DOHH2 (cell line): Measurements from ENCODE around the gene MYBPHL.

ENCODE experiments used
- H3F3A ChIP-seq: fragments of 200-600 bp; sonication (generic), shearing (Covaris generic); 2 replicates; pipeline ENCODE4 v1.6.0; 2016; ENCODE audit warnings: antibody characterized with exemption, mild to moderate bottlenecking; ENCODE audit not compliant: control insufficient read depth, insufficient read depth
- H3K27ac ChIP-seq: fragments of 200-600 bp; sonication (generic); 2 replicates; pipeline ENCODE4 v1.5.1; 2014; ENCODE audit warnings: low read depth, mild to moderate bottlenecking, low read length, moderate library complexity
- H3K27me3 ChIP-seq: fragments of 200-600 bp; sonication (generic); 2 replicates; pipeline ENCODE4 v1.6.1; 2014; ENCODE audit warnings: mild to moderate bottlenecking, low read length, mixed read lengths; ENCODE audit not compliant: control insufficient read depth
- H3K36me3 ChIP-seq: fragments of 200-600 bp; sonication (generic); 2 replicates; pipeline ENCODE4 v1.6.1; 2014; ENCODE audit warnings: mild to moderate bottlenecking, low read length, moderate library complexity, mixed read lengths; ENCODE audit not compliant: control insufficient read depth
- H3K4me1 ChIP-seq: fragments of 200-600 bp; sonication (generic); 2 replicates; pipeline ENCODE4 v1.6.1; 2014; ENCODE audit warnings: mild to moderate bottlenecking, low read length, mixed read lengths; ENCODE audit not compliant: control insufficient read depth
- H3K4me2 ChIP-seq: fragments of 200-600 bp; sonication (generic); 2 replicates; pipeline ENCODE4 v1.6.0; 2014; ENCODE audit warnings: mild to moderate bottlenecking, low read length, moderate library complexity
- H3K4me3 ChIP-seq: fragments of 200-600 bp; sonication (generic); 2 replicates; pipeline ENCODE4 v1.5.1; 2014; ENCODE audit warnings: mild to moderate bottlenecking, low read length, mixed read lengths
- H3K79me2 ChIP-seq: fragments of 200-600 bp; sonication (generic); 2 replicates; pipeline ENCODE4 v1.6.1; 2014; ENCODE audit warnings: mild to moderate bottlenecking, low read length, mixed read lengths; ENCODE audit not compliant: control insufficient read depth
- H3K9me2 ChIP-seq: fragments of 200-600 bp; sonication (generic); replicated peaks from 2 replicates; pipeline ENCODE4 v1.6.1; 2014; ENCODE audit warnings: mild to moderate bottlenecking, low read length, mixed read lengths; ENCODE audit not compliant: control insufficient read depth
- H3K9me3 ChIP-seq: fragments of 200-600 bp; sonication (generic); 2 replicates; pipeline ENCODE4 v1.6.1; 2014; ENCODE audit warnings: antibody characterized with exemption, low read length, mixed read lengths; ENCODE audit not compliant: control insufficient read depth, insufficient read depth
- H4K20me1 ChIP-seq: fragments of 200-600 bp; sonication (generic); 2 replicates; pipeline ENCODE4 v1.6.0; 2014; ENCODE audit warnings: low read depth, mild to moderate bottlenecking, antibody characterized with exemption, low read length, moderate library complexity; ENCODE audit not compliant: control insufficient read depth, insufficient read depth
- CTCF ChIP-seq: fragments of 200-600 bp; sonication (generic); IDR thresholded peaks from one replicate; pipeline ENCODE4 v1.5.1; 2014; ENCODE audit warnings: antibody characterized with exemption, mild to moderate bottlenecking, low read depth, low read length; ENCODE audit not compliant: poor library complexity, severe bottlenecking
- EZH2phosphoT487 ChIP-seq: fragments of 200-600 bp; sonication (generic); IDR thresholded peaks from 2 replicates; pipeline ENCODE4 v1.6.1; 2017; ENCODE audit warnings: borderline replicate concordance, mild to moderate bottlenecking, antibody characterized with exemption, low read length, moderate library complexity, mixed read lengths

MYBPHL gene

DNA sequence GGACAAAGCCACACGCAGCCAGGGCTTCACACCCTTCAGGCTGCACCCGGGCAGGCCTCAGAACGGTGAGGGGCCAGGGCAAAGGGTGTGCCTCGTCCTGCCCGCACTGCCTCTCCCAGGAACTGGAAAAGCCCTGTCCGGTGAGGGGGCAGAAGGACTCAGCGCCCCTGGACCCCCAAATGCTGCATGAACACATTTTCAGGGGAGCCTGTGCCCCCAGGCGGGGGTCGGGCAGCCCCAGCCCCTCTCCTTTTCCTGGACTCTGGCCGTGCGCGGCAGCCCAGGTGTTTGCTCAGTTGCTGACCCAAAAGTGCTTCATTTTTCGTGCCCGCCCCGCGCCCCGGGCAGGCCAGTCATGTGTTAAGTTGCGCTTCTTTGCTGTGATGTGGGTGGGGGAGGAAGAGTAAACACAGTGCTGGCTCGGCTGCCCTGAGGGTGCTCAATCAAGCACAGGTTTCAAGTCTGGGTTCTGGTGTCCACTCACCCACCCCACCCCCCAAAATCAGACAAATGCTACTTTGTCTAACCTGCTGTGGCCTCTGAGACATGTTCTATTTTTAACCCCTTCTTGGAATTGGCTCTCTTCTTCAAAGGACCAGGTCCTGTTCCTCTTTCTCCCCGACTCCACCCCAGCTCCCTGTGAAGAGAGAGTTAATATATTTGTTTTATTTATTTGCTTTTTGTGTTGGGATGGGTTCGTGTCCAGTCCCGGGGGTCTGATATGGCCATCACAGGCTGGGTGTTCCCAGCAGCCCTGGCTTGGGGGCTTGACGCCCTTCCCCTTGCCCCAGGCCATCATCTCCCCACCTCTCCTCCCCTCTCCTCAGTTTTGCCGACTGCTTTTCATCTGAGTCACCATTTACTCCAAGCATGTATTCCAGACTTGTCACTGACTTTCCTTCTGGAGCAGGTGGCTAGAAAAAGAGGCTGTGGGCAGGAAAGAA is 32.0 kb downstream of the MYBPHL start:
- peaks cover 9% of the 10 kb centered on the region; the same call in 1 of the 2 replicates for H3K36me3 ChIP-seq
- no peaks in the 10 kb centered on the region for H4K20me1 ChIP-seq
- H3K4me2 ChIP-seq: no peak overlapping the region
- no peaks in the 10 kb centered on the region for H3K27me3 ChIP-seq
- no peaks in the 10 kb centered on the region for H3K9me3 ChIP-seq
- no peaks in the 10 kb centered on the region for H3K9me2 ChIP-seq
- peaks cover 10% of the 10 kb centered on the region for H3K4me1 ChIP-seq
- TF ChIP-seq EZH2phosphoT487 (no peak), CTCF (no peak)
- no peaks in the 10 kb centered on the region for H3K79me2 ChIP-seq
- no peak overlapping the region for H3K4me3 ChIP-seq
- H3K27ac ChIP-seq: no peak overlapping the region
- no peaks in the 10 kb centered on the region for H3F3A ChIP-seq

DNA sequence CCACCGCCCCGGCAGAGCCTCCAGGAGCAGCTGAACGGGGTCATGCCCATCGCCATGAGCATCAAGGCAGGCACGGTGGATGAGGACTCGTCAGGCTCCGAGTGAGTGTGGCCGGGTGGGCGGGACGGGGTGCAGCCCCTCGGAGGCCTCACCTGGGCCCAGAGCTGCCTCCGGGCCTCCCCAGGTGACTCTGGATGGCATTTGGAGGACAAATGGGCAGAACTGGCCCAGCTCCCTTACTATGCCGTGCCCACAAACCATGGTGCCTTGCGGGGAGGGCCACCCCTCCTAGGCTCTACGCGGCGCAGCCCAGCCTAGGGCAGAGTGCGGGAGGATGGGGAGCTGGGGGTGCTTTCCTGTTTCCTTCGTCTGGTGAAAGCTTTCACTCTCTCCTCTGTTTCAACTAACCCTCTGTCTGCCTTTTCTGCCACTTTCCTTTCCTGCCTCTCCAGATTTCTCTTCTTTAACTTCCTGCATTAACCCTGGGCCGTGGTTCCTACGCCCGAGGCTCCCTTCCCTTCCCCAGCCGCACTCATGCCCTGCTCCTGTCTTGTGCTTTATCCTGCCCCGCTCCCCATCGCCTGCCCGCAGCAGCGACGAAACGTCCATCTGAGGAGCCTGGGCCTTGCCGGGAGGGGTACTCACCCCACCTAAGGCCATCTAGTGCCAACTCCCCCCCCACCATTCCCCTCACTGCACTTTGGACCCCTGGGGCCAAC is 33.1 kb downstream of the MYBPHL start:
- H3K9me3 ChIP-seq: no peaks in the 10 kb centered on the region
- no peaks in the 10 kb centered on the region for H3K9me2 ChIP-seq
- peaks cover 5% of the 10 kb centered on the region; the same call in 1 of the 2 replicates for H3K36me3 ChIP-seq
- H3F3A ChIP-seq: no peaks in the 10 kb centered on the region
- peaks cover 10% of the 10 kb centered on the region for H3K4me1 ChIP-seq
- H3K27ac ChIP-seq: no peak overlapping the region
- TF ChIP-seq CTCF: no peak
- TF ChIP-seq EZH2phosphoT487: no peak
- no peak overlapping the region for H3K4me2 ChIP-seq
- H3K79me2 ChIP-seq: no peaks in the 10 kb centered on the region
- no peaks in the 10 kb centered on the region for H3K27me3 ChIP-seq
- no peak overlapping the region for H3K4me3 ChIP-seq
- no peaks in the 10 kb centered on the region for H4K20me1 ChIP-seq

DNA sequence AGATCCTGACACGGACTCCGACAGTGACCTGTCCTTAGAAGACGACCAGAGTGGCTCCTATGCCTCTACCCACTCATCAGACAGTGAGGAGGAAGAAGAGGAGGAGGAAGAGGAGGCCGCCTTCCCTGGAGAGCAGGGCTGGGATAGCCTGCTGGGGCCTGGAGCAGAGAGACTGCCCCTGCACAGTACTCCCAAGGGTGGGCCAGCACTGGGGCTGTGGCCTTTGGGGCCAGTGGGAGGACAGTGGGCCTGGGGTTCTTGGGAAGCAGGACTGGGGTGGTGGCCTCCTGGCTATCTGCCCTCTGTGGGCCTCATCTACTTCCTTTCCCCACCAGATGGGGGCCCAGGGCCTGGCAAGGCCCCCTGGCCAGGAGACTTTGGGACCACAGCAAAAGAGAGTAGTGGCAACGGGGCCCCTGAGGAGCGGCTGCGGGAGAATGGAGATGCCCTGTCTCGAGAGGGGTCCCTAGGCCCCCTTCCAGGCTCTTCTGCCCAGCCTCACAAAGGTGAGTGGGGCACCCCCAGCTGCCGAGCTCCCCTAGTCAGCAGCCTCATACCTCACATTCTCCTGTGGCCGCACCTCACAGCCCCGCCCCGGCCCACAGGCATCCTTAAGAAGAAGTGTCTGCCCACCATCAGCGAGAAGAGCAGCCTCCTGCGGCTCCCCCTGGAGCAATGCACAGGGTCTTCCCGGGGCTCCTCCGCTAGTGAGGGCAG is 33.8 kb downstream of the MYBPHL start:
- Histone ChIP-seq H3K27me3 (no peaks in the 10 kb centered on the region), H3K9me2 (no peaks in the 10 kb centered on the region), H3K27ac (no peak overlapping the region), H3K79me2 (no peaks in the 10 kb centered on the region), H3K4me1 (peaks cover 10% of the 10 kb centered on the region), H3K36me3 (peaks cover 5% of the 10 kb centered on the region; the same call in 1 of the 2 replicates), H3K4me3 (no peak overlapping the region), H4K20me1 (no peaks in the 10 kb centered on the region), H3K4me2 (no peak overlapping the region), H3K9me3 (no peaks in the 10 kb centered on the region), H3F3A (no peaks in the 10 kb centered on the region)
- TF ChIP-seq CTCF (no peak), EZH2phosphoT487 (no peak)
